GM12874 (cell line): Measurements from ENCODE around the gene CRMP1.

Experiments
- CTCF ChIP-seq: IDR thresholded peaks from 2 replicates; pipeline ENCODE4 v1.5.1; 2011; ENCODE audit warnings: low read depth, mild to moderate bottlenecking, control low read depth, low read length, moderate library complexity; ENCODE audit not compliant: insufficient read depth

The CRMP1 gene

DNA sequence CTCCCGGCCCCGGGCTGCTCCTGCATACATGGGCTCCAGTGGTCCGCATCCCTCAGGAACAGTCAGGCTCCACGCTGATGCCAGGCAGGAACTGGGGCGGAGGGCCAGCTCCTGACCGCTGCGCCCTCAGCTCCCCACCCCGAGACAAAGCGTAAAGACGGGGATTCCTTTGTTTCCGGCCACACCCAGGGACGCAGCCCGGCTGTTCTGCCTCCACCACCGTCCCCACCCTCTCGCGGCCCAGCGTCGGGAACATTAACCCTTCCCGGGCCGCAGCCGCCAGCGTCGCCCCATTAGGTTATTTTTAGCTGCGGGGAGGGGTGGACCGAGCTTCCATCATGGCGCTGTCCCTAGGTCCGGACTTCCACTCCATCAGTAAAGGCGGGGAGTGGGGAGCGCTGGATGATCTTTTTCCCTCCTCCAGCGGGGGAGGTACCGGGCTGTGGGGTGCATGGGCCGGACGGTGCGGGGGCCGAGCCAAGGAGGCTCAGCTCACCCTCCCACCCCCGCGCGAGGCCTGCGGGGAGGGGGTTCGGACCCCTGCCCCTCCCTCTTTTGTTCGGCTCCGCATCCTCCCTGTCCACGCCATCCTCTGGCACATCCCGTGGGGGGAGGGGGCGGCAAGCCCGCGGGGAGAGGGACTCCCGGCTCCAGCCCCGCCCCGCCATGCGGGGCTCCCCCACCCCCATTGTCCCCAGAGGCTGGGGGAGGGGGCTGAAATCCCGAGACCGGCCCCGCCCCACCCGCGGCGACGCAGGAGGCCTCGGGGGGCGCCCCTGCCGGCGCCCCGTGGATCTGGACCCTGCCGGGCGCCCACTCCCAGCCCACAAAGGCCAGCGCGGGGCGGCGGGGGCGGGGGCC lies 5.3 kb downstream of the CRMP1 start:
- TF ChIP-seq CTCF = no peak

- TF ChIP-seq CTCF = no peak
These were observed 5.9 kb downstream of the CRMP1 start for GRCh38 chr4:5887011-5887360.

- TF ChIP-seq CTCF = no peak
These were observed 7.2 kb downstream of the CRMP1 start for GRCh38 chr4:5885733-5886132.

- no peak for TF ChIP-seq CTCF
These were observed 8.1 kb downstream of the CRMP1 start for GRCh38 chr4:5884796-5885195.

- TF ChIP-seq CTCF = no peak
These were observed 9.0 kb downstream of the CRMP1 start for GRCh38 chr4:5883916-5884315.

- TF ChIP-seq CTCF = no peak
These were observed 9.9 kb downstream of the CRMP1 start for GRCh38 chr4:5882947-5883346.

GRCh38 chr4:5881340-5881739 lies 11.5 kb downstream of the CRMP1 start:
- no peak for TF ChIP-seq CTCF
